Epithelial cell of esophagus (primary cell): ENCODE data around the gene CCDC88B.

ENCODE experiments used
- DNase-seq: peaks from one replicate; pipeline ENCODE4 v3.0.0; 2010; ENCODE audit warnings: low read depth
- H3K4me3 ChIP-seq: 2 replicates; pipeline ENCODE4 v1.5.1; 2011; ENCODE audit warnings: mild to moderate bottlenecking, low read length, control low read depth
- CTCF ChIP-seq: IDR thresholded peaks from 2 replicates; pipeline ENCODE4 v1.5.1; 2011; ENCODE audit warnings: low read depth, mild to moderate bottlenecking, low read length, control low read depth, inconsistent platforms; ENCODE audit not compliant: insufficient read depth; ENCODE audit errors: missing control alignments

Gene CCDC88B

GRCh38 chr11:64376071-64376470 is 36.1 kb downstream of the CCDC88B start:
- DNase-seq, result no peak
- TF ChIP-seq CTCF, result no peak

DNA sequence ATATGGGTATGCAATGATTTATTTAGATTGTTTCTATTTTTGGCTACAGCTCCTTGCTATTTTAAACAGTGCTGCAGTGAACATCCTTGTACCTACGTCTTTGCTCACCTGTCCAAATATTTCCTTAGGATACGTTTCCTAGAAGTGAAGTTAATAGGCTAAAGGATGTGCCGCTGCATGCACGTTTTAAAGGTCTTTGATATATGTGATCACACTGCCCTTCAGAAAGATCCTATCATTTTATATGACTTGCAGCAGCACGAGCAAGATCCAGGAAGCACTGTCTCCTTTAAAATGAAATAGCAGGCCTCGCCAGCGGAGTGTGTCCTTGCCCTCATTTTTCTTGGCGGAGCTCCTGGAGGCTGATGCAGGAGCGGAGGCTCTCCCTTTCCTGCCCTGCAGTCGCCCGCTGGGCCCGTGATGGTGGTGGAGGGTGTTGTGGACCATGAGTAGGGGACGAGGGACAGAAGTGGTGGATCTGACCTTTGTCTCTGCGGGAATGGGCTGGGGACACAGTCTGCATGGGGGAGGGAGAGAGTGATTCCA is 38.4 kb downstream of the CCDC88B start:
- TF ChIP-seq CTCF, result no peak
- DNase-seq, result no peak
- no peak overlapping the region for H3K4me3 ChIP-seq

More at GRCh38 chr11:64376071-64376470, 36.1 kb downstream of the CCDC88B start:
- H3K4me3 ChIP-seq, result no peak overlapping the region

DNA sequence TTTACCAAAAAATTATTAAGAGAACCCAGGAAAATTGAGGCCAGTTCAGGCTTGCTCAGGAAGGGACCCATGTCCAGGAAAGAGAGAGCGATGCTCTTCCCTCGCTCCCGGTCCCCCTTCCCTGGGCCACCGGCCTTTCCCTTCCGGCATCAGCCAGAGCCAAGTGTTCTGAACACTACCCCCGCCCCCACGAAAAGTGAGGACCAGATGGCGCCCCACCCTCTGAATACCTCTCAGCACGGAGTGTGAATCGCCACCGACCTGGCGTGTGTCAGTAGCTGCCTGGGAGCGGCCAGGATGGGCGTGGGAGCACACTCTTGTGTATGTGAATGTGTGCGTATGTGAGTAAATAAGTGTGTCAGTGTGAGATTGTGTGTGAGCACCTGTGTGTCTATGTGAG is 39.2 kb downstream of the CCDC88B start:
- H3K4me3 ChIP-seq, result no peak overlapping the region
- no peak for DNase-seq
- no peak for TF ChIP-seq CTCF

- no peak overlapping the region for H3K4me3 ChIP-seq
- no peak for DNase-seq
- TF ChIP-seq CTCF, result no peak
Observed at GRCh38 chr11:64379817-64380709, 40.1 kb downstream of the CCDC88B start.

- DNase-seq, result no peak
- no peak for TF ChIP-seq CTCF
Observed at GRCh38 chr11:64381350-64381749, 41.3 kb downstream of the CCDC88B start.

GRCh38 chr11:64382047-64382446 is 42.0 kb downstream of the CCDC88B start:
- no peak overlapping the region for H3K4me3 ChIP-seq
- TF ChIP-seq CTCF, result no peak

More at GRCh38 chr11:64381350-64381749, 41.3 kb downstream of the CCDC88B start:
- no peak overlapping the region for H3K4me3 ChIP-seq

DNA sequence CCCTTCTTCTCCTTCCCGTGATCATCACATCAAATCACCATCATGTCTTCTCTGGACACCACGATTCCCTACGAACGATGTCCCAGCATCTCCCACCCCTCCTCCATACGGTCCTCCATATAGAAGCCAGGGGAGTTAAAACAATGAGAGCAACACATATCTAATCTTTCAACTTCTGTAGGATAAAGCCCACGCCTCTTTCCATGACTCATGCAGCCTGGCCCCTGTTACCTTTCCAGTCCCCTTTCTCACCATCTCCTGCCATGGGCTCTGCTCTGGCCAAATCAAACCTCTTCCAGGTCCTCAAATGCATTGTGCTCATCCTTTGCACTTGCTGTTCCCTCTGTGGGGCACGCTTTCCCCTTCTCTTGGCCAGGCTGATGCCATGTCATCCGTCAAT is 42.6 kb downstream of the CCDC88B start:
- DNase-seq, result no peak

More at GRCh38 chr11:64382047-64382446, 42.0 kb downstream of the CCDC88B start:
- no peak for DNase-seq

More for the DNA sequence above, 42.6 kb downstream of the CCDC88B start:
- no peak for TF ChIP-seq CTCF
- no peak overlapping the region for H3K4me3 ChIP-seq
